SJCRH30 (cell line): ENCODE data around the gene NUF2. TPM values are rescaled to one million over a fixed set of nuclear protein-coding genes. Genes with fewer than 3 reads are reported as not detected.

Experiments used
- DNase-seq, 2 experiments: peaks; one replicate each; pipeline ENCODE4 v3.0.0-alpha.2; 2015 to 2020
- H3K27ac ChIP-seq: fragments of 250-450 bp; sonication (Bioruptor Pico); 2 replicates; pipeline ENCODE4 v1.5.1; 2020; ENCODE audit warnings: mild to moderate bottlenecking, moderate library complexity
- H3K27me3 ChIP-seq: fragments of 250-450 bp; sonication (Bioruptor Pico); 2 replicates; pipeline ENCODE4 v1.5.1; 2020; ENCODE audit warnings: mild to moderate bottlenecking, moderate library complexity
- H3K36me3 ChIP-seq: fragments of 250-450 bp; sonication (Bioruptor Pico); 2 replicates; pipeline ENCODE4 v1.5.1; 2020; ENCODE audit warnings: mild to moderate bottlenecking, moderate library complexity
- H3K4me1 ChIP-seq: fragments of 250-450 bp; sonication (Bioruptor Pico); 2 replicates; pipeline ENCODE4 v1.5.1; 2020; ENCODE audit warnings: mild to moderate bottlenecking, moderate library complexity
- H3K4me3 ChIP-seq: fragments of 250-450 bp; sonication (Bioruptor Pico); 2 replicates; pipeline ENCODE4 v1.5.1; 2020; ENCODE audit warnings: mild to moderate bottlenecking, moderate library complexity
- H3K9me3 ChIP-seq: fragments of 250-450 bp; sonication (Bioruptor Pico); replicated peaks from 2 replicates; pipeline ENCODE4 v1.5.1; 2020; ENCODE audit warnings: mild to moderate bottlenecking, moderate library complexity
- total RNA-seq: library from RNA; depleted of rRNA; stranded (reverse); fragments of >200 nt; shearing (Covaris generic); gene quantifications from 2 replicates; pipeline ENCODE4 v1.2.3, GENCODE V29; 2014

NUF2 gene
- total RNA-seq, 1 experiment from 2014 or later = 75.6 TPM

GRCh38 chr1:163365186-163365585 is 43.4 kb downstream of the NUF2 start:
- Histone ChIP-seq H3K36me3 (no peaks in the 10 kb centered on the region), H3K4me1 (no peaks in the 10 kb centered on the region), H3K27ac (no peak overlapping the region), H3K4me3 (no peak overlapping the region), H3K27me3 (no peaks in the 10 kb centered on the region), H3K9me3 (no peaks in the 10 kb centered on the region)
- no peak for DNase-seq

GRCh38 chr1:163366555-163366954 is 44.8 kb downstream of the NUF2 start:
- no peaks in the 10 kb centered on the region for H3K27me3 ChIP-seq
- no peak overlapping the region for H3K27ac ChIP-seq
- H3K4me1 ChIP-seq = no peaks in the 10 kb centered on the region
- no peak for DNase-seq
- no peaks in the 10 kb centered on the region for H3K9me3 ChIP-seq
- no peaks in the 10 kb centered on the region for H3K36me3 ChIP-seq
- no peak overlapping the region for H3K4me3 ChIP-seq

GRCh38 chr1:163367721-163368120 is 46.0 kb downstream of the NUF2 start:
- H3K4me3 ChIP-seq = no peak overlapping the region
- DNase-seq = no peak
- no peak overlapping the region for H3K27ac ChIP-seq
- H3K9me3 ChIP-seq = no peaks in the 10 kb centered on the region
- H3K27me3 ChIP-seq = no peaks in the 10 kb centered on the region
- H3K4me1 ChIP-seq = no peaks in the 10 kb centered on the region
- H3K36me3 ChIP-seq = no peaks in the 10 kb centered on the region

- no peak for DNase-seq
- no peaks in the 10 kb centered on the region for H3K9me3 ChIP-seq
- H3K27ac ChIP-seq = no peak overlapping the region
- H3K4me1 ChIP-seq = no peaks in the 10 kb centered on the region
- H3K4me3 ChIP-seq = no peak overlapping the region
- H3K36me3 ChIP-seq = no peaks in the 10 kb centered on the region
- no peaks in the 10 kb centered on the region; the same call in 1 of the 2 replicates for H3K27me3 ChIP-seq
These were observed 50.8 kb downstream of the NUF2 start for GRCh38 chr1:163372576-163372975.

- Histone ChIP-seq H3K27ac (no peak overlapping the region), H3K4me3 (no peak overlapping the region), H3K36me3 (no peaks in the 10 kb centered on the region), H3K9me3 (no peaks in the 10 kb centered on the region), H3K27me3 (peaks cover 3% of the 10 kb centered on the region; the same call in 1 of the 2 replicates), H3K4me1 (no peaks in the 10 kb centered on the region)
- DNase-seq = no peak
These were observed 56.8 kb downstream of the NUF2 start for GRCh38 chr1:163378554-163378953.

- H3K4me3 ChIP-seq = no peak overlapping the region
- H3K4me1 ChIP-seq = no peaks in the 10 kb centered on the region
- no peaks in the 10 kb centered on the region for H3K36me3 ChIP-seq
- no peak overlapping the region for H3K27ac ChIP-seq
- H3K27me3 ChIP-seq = peaks cover 3% of the 10 kb centered on the region; the same call in 1 of the 2 replicates
- no peak for DNase-seq
- H3K9me3 ChIP-seq = no peaks in the 10 kb centered on the region
These were observed 58.0 kb downstream of the NUF2 start for GRCh38 chr1:163379801-163380200.

GRCh38 chr1:163381487-163382184 is 59.9 kb downstream of the NUF2 start:
- H3K9me3 ChIP-seq = no peaks in the 10 kb centered on the region
- DNase-seq = no peak
- no peak overlapping the region for H3K27ac ChIP-seq
- H3K4me1 ChIP-seq = no peaks in the 10 kb centered on the region
- H3K4me3 ChIP-seq = no peak overlapping the region
- no peaks in the 10 kb centered on the region for H3K36me3 ChIP-seq
- H3K27me3 ChIP-seq = peaks cover 3% of the 10 kb centered on the region; the same call in 1 of the 2 replicates

- no peak overlapping the region for H3K4me3 ChIP-seq
- H3K27me3 ChIP-seq = peaks cover 3% of the 10 kb centered on the region; the same call in 1 of the 2 replicates
- no peaks in the 10 kb centered on the region for H3K9me3 ChIP-seq
- H3K27ac ChIP-seq = no peak overlapping the region
- DNase-seq = no peak
- H3K4me1 ChIP-seq = no peaks in the 10 kb centered on the region
- H3K36me3 ChIP-seq = no peaks in the 10 kb centered on the region
These were observed 60.6 kb downstream of the NUF2 start for GRCh38 chr1:163382395-163382794.

- Histone ChIP-seq H3K27me3 (no peaks in the 10 kb centered on the region), H3K4me1 (no peaks in the 10 kb centered on the region), H3K4me3 (no peak overlapping the region), H3K27ac (no peak overlapping the region), H3K36me3 (no peaks in the 10 kb centered on the region), H3K9me3 (no peaks in the 10 kb centered on the region)
- no peak for DNase-seq
These were observed 65.4 kb downstream of the NUF2 start for GRCh38 chr1:163387146-163387545.

GRCh38 chr1:163388970-163389369 is 67.2 kb downstream of the NUF2 start:
- no peaks in the 10 kb centered on the region for H3K4me1 ChIP-seq
- H3K27me3 ChIP-seq = no peaks in the 10 kb centered on the region
- no peaks in the 10 kb centered on the region for H3K36me3 ChIP-seq

GRCh38 chr1:163395790-163396189 is 74.0 kb downstream of the NUF2 start:
- no peak for DNase-seq
- Histone ChIP-seq H3K27me3 (no peaks in the 10 kb centered on the region), H3K9me3 (no peaks in the 10 kb centered on the region), H3K27ac (no peak overlapping the region), H3K36me3 (no peaks in the 10 kb centered on the region), H3K4me1 (no peaks in the 10 kb centered on the region), H3K4me3 (no peak overlapping the region)

More at GRCh38 chr1:163388970-163389369, 67.2 kb downstream of the NUF2 start:
- DNase-seq = no peak
- Histone ChIP-seq H3K4me3 (no peak overlapping the region), H3K27ac (no peak overlapping the region), H3K9me3 (no peaks in the 10 kb centered on the region)

GRCh38 chr1:163397451-163398200 is 75.9 kb downstream of the NUF2 start:
- no peak for DNase-seq
- Histone ChIP-seq H3K36me3 (no peaks in the 10 kb centered on the region), H3K9me3 (no peaks in the 10 kb centered on the region), H3K4me1 (no peaks in the 10 kb centered on the region), H3K4me3 (no peak overlapping the region), H3K27me3 (no peaks in the 10 kb centered on the region), H3K27ac (no peak overlapping the region)

GRCh38 chr1:163399001-163399400 is 77.2 kb downstream of the NUF2 start:
- H3K27me3 ChIP-seq = no peaks in the 10 kb centered on the region
- no peaks in the 10 kb centered on the region for H3K4me1 ChIP-seq
- H3K27ac ChIP-seq = no peak overlapping the region
- no peak for DNase-seq
- no peaks in the 10 kb centered on the region for H3K36me3 ChIP-seq
- no peaks in the 10 kb centered on the region for H3K9me3 ChIP-seq
- H3K4me3 ChIP-seq = no peak overlapping the region

GRCh38 chr1:163399976-163400601 is 78.3 kb downstream of the NUF2 start:
- 0 out of 2 replicates have a peak, but pooled peaks cover 2% of the 10 kb centered on the region for H3K4me1 ChIP-seq
- no peaks in the 10 kb centered on the region for H3K27me3 ChIP-seq
- H3K4me3 ChIP-seq = no peak overlapping the region
- no peak overlapping the region for H3K27ac ChIP-seq
- H3K36me3 ChIP-seq = no peaks in the 10 kb centered on the region
- no peaks in the 10 kb centered on the region for H3K9me3 ChIP-seq
- no peak for DNase-seq

- Histone ChIP-seq H3K4me3 (no peak overlapping the region), H3K27ac (no peak overlapping the region), H3K9me3 (no peaks in the 10 kb centered on the region), H3K36me3 (no peaks in the 10 kb centered on the region), H3K27me3 (no peaks in the 10 kb centered on the region), H3K4me1 (0 out of 2 replicates have a peak, but pooled peaks cover 2% of the 10 kb centered on the region)
- DNase-seq = no peak
These were observed 79.5 kb downstream of the NUF2 start for GRCh38 chr1:163401211-163401610.
